ENCODE measurements around the gene SZT2. TPM values are rescaled to one million over a fixed set of nuclear protein-coding genes. Genes with fewer than 3 reads are reported as not detected.

SZT2 gene
- total RNA-seq, 1 experiment from 2014 or later = 65.3 TPM

GRCh38 chr1:43366179-43366578, 23.5 kb upstream of the SZT2 start:
- no peaks in the 10 kb centered on the region for H3K27me3 Mint-ChIP-seq (ENCODE audit: insufficient read depth, unreplicated experiment)
- peaks cover 35% of the 10 kb centered on the region for H3K36me3 Mint-ChIP-seq (ENCODE audit: insufficient read depth, unreplicated experiment)

GRCh38 chr1:43366601-43367025, 23.1 kb upstream of the SZT2 start:
- intact Hi-C loops (cut with micrococcal nuclease) = no loop called here
- peak overlapping the region; percentile 87 for H3K4me3 Mint-ChIP-seq (ENCODE audit: unreplicated experiment)
- DNase-seq (ENCODE audit: unreplicated experiment) = peak; percentile 30
- H3K36me3 Mint-ChIP-seq (ENCODE audit: insufficient read depth, unreplicated experiment) = peaks cover 30% of the 10 kb centered on the region
- CTCF ChIA-PET = interaction anchor here (0.6 to 1.3 kb wide), 4 partner anchors 8 to 603 kb away, joined by 3 to 5 read pairs (median 3); partner anchors contain the start of genes CDC20 and MED8
- POLR2A ChIA-PET = interaction anchor here (0.7 to 4.9 kb wide), 5 partner anchors 8 to 132 kb away, joined by 3 to 69 read pairs (median 12); partner anchors contain the start of genes CDC20, MED8 and SZT2
- H3K4me1 Mint-ChIP-seq (ENCODE audit: insufficient read depth, unreplicated experiment) = peaks cover 40% of the 10 kb centered on the region
- H3K27me3 Mint-ChIP-seq (ENCODE audit: insufficient read depth, unreplicated experiment) = no peaks in the 10 kb centered on the region
- H3K9me3 Mint-ChIP-seq (ENCODE audit: unreplicated experiment) = no peaks in the 10 kb centered on the region
- no peak for TF ChIP-seq CTCF (IDR thresholded peaks at IDR 0.05; ENCODE audit: unreplicated experiment)
- peak overlapping the region; percentile 84 for H3K27ac Mint-ChIP-seq (ENCODE audit: low read depth, unreplicated experiment)
- BruUV-seq (replicated peaks) = no TSS peak

More at GRCh38 chr1:43366179-43366578, 23.5 kb upstream of the SZT2 start:
- peaks cover 44% of the 10 kb centered on the region for H3K4me1 Mint-ChIP-seq (ENCODE audit: insufficient read depth, unreplicated experiment)
- ChIA-PET POLR2A (interaction anchor here (0.9 to 4.9 kb wide), 3 partner anchors 8 to 347 kb away, joined by 3 to 69 read pairs (median 41); partner anchors contain the start of genes CDC20, MED8 and SZT2), CTCF (interaction anchor here (0.6 to 1.2 kb wide), 2 partner anchors 8 to 134 kb away, joined by 3 read pairs; partner anchors contain the start of gene CDC20)
- TF ChIP-seq CTCF (IDR thresholded peaks at IDR 0.05; ENCODE audit: unreplicated experiment) = no peak
- intact Hi-C loops (cut with micrococcal nuclease) = no loop called here
- DNase-seq (ENCODE audit: unreplicated experiment) = peak; percentile 49
- H3K9me3 Mint-ChIP-seq (ENCODE audit: unreplicated experiment) = no peaks in the 10 kb centered on the region
- peak overlapping the region; percentile 84 for H3K27ac Mint-ChIP-seq (ENCODE audit: low read depth, unreplicated experiment)
- H3K4me3 Mint-ChIP-seq (ENCODE audit: unreplicated experiment) = peak overlapping the region; percentile 87
- no TSS peak for BruUV-seq (replicated peaks)

GRCh38 chr1:43367026-43367903, 22.4 kb upstream of the SZT2 start:
- Mint-ChIP-seq H3K27ac (ENCODE audit: low read depth, unreplicated experiment) (peak overlapping the region; percentile 84), H3K9me3 (ENCODE audit: unreplicated experiment) (no peaks in the 10 kb centered on the region), H3K4me1 (ENCODE audit: insufficient read depth, unreplicated experiment) (peaks cover 33% of the 10 kb centered on the region), H3K4me3 (ENCODE audit: unreplicated experiment) (peak overlapping the region; percentile 87), H3K27me3 (ENCODE audit: insufficient read depth, unreplicated experiment) (no peaks in the 10 kb centered on the region), H3K36me3 (ENCODE audit: insufficient read depth, unreplicated experiment) (peaks cover 26% of the 10 kb centered on the region)
- peak; percentile 79 for DNase-seq (ENCODE audit: unreplicated experiment)
- intact Hi-C loops (cut with micrococcal nuclease) = no loop called here
- ChIA-PET CTCF (interaction anchor here (0.6 to 1.3 kb wide), 5 partner anchors 9 to 604 kb away, joined by 3 to 5 read pairs (median 3); partner anchors contain the start of genes CDC20 and MED8), POLR2A (interaction anchor here (0.6 to 4.9 kb wide), 18 partner anchors 9 to 344 kb away, joined by 3 to 69 read pairs (median 4); partner anchors contain the start of genes C1orf210, CDC20, MED8 and SZT2)
- TF ChIP-seq CTCF (IDR thresholded peaks at IDR 0.05; ENCODE audit: unreplicated experiment) = no peak
- TSS peak; percentile 43 for BruUV-seq (replicated peaks)

Measured in MCF 10A (cell line).